HPDE6-E6E7 (cell line): ENCODE results near the gene ASCC1.
"Not testable (repeated sequence)": the region's sequence is repeated elsewhere in the genome, so short reads cannot be mapped to it uniquely, and the experiment has no call there.

ENCODE experiments used
- DNase-seq: peaks from one replicate; pipeline ENCODE4 v3.0.0; 2011; ENCODE audit warnings: missing footprints; ENCODE audit errors: extremely low spot score

ASCC1 gene

GRCh38 chr10:72171175-72171630 is 44.9 kb downstream of the ASCC1 start:
- DNase-seq = peak; percentile 63

- no peak for DNase-seq
These were observed 45.3 kb downstream of the ASCC1 start for GRCh38 chr10:72170733-72171132.

GRCh38 chr10:72170263-72170662 is 45.8 kb downstream of the ASCC1 start:
- DNase-seq = no peak

- no peak for DNase-seq
These were observed 49.0 kb downstream of the ASCC1 start for GRCh38 chr10:72167118-72167517.

GRCh38 chr10:72164617-72165016 is 51.5 kb downstream of the ASCC1 start:
- DNase-seq = no peak

- DNase-seq = no peak
These were observed 53.1 kb downstream of the ASCC1 start for GRCh38 chr10:72162978-72163377.

- DNase-seq = no peak
These were observed 57.9 kb downstream of the ASCC1 start for GRCh38 chr10:72158176-72158575.

GRCh38 chr10:72156223-72156622 is 59.9 kb downstream of the ASCC1 start:
- no peak for DNase-seq

- DNase-seq = no peak
These were observed 63.8 kb downstream of the ASCC1 start for GRCh38 chr10:72152286-72152685.

GRCh38 chr10:72150746-72151478 is 65.2 kb downstream of the ASCC1 start:
- DNase-seq = not testable (repeated sequence)

GRCh38 chr10:72147324-72147584 is 68.8 kb downstream of the ASCC1 start:
- DNase-seq = not testable (repeated sequence)

- no peak for DNase-seq
These were observed 69.3 kb downstream of the ASCC1 start for GRCh38 chr10:72146559-72147323.

- no peak for DNase-seq
These were observed 70.0 kb downstream of the ASCC1 start for GRCh38 chr10:72146071-72146470.

GRCh38 chr10:72145657-72146056 is 70.4 kb downstream of the ASCC1 start:
- DNase-seq = no peak

- DNase-seq = no peak
These were observed 75.2 kb downstream of the ASCC1 start for GRCh38 chr10:72140850-72141249.

- DNase-seq = no peak
These were observed 75.9 kb downstream of the ASCC1 start for GRCh38 chr10:72140174-72140573.

- no peak for DNase-seq
These were observed 78.5 kb downstream of the ASCC1 start for GRCh38 chr10:72137583-72137982.

- DNase-seq = not testable (repeated sequence)
These were observed 79.9 kb downstream of the ASCC1 start for GRCh38 chr10:72136225-72136624.

GRCh38 chr10:72134785-72135767 is 81.0 kb downstream of the ASCC1 start:
- DNase-seq = no peak

GRCh38 chr10:72133517-72133916 is 82.6 kb downstream of the ASCC1 start:
- DNase-seq = no peak

- DNase-seq = no peak
These were observed 83.2 kb downstream of the ASCC1 start for GRCh38 chr10:72132854-72133253.

- no peak for DNase-seq
These were observed 88.5 kb downstream of the ASCC1 start for GRCh38 chr10:72127571-72127970.
